ENCODE data around the gene SINHCAF.
A peak's percentile ranks its signal among the peaks of the same experiment; 100 is the strongest.
"Not testable (repeated sequence)": the region's sequence is repeated elsewhere in the genome, so short reads cannot be mapped to it uniquely, and the experiment has no call there.

Gene SINHCAF

GRCh38 chr12:31325877-31326631 is at the start of gene SINHCAF:
TSS of gene SINHCAF (minus strand) at chr12:31326150. CDS start at chr12:31298204, 27,946 bp downstream.
- peak within 1 kb of the TSS; percentile 87 for H3K4me3 ChIP-seq (ENCODE audit: low read length)
- DNase-seq (ENCODE audit: low read depth), result peak; percentile 97
- no peak for TF ChIP-seq CTCF (conservative IDR thresholded peaks at IDR 0.05; ENCODE audit: low read length)

- not testable (repeated sequence) for H3K4me3 ChIP-seq (ENCODE audit: low read length)
Observed at GRCh38 chr12:31375422-31375821, 49.5 kb upstream of the SINHCAF start.

GRCh38 chr12:31371256-31371620 is 45.3 kb upstream of the SINHCAF start:
- H3K4me3 ChIP-seq (ENCODE audit: low read length), result no peak overlapping the region
- no peak for TF ChIP-seq CTCF (conservative IDR thresholded peaks at IDR 0.05; ENCODE audit: low read length)
- DNase-seq (ENCODE audit: low read depth), result no peak

More at GRCh38 chr12:31375422-31375821, 49.5 kb upstream of the SINHCAF start:
- DNase-seq (ENCODE audit: low read depth), result not testable (repeated sequence)

- peak overlapping the region; percentile 41 for H3K4me3 ChIP-seq (ENCODE audit: low read length)
- TF ChIP-seq CTCF (conservative IDR thresholded peaks at IDR 0.05; ENCODE audit: low read length), result no peak
- DNase-seq (ENCODE audit: low read depth), result no peak
Observed at GRCh38 chr12:31370531-31371255, 44.7 kb upstream of the SINHCAF start.

GRCh38 chr12:31369712-31370521 is 44.0 kb upstream of the SINHCAF start:
- H3K4me3 ChIP-seq (ENCODE audit: low read length), result peak overlapping the region; percentile 41
- DNase-seq (ENCODE audit: low read depth), result peak; percentile 54
- no peak for TF ChIP-seq CTCF (conservative IDR thresholded peaks at IDR 0.05; ENCODE audit: low read length)

- DNase-seq (ENCODE audit: low read depth), result no peak
- no peak overlapping the region for H3K4me3 ChIP-seq (ENCODE audit: low read length)
- TF ChIP-seq CTCF (conservative IDR thresholded peaks at IDR 0.05; ENCODE audit: low read length), result no peak
Observed at GRCh38 chr12:31368666-31369361, 42.9 kb upstream of the SINHCAF start.
